LNCaP clone FGC (cell line): Measurements from ENCODE around the gene ZNF488.

Experiments
- DNase-seq: peaks from one replicate; pipeline ENCODE4 v3.0.0-alpha.2; 2011; ENCODE audit warnings: low read depth
- H3K4me3 ChIP-seq: 2 replicates; pipeline ENCODE4 v1.5.1; 2011; ENCODE audit warnings: mild to moderate bottlenecking, low read depth, low read length, control low read depth
- TF ChIP-seq, protein P1 (sequence below): IDR thresholded peaks from 2 replicates; pipeline ENCODE4 v1.5.1; 2012; ENCODE audit warnings: mild to moderate bottlenecking; ENCODE audit not compliant: control insufficient read depth, insufficient read depth; ENCODE audit errors: extremely low read depth

The ZNF488 gene

DNA sequence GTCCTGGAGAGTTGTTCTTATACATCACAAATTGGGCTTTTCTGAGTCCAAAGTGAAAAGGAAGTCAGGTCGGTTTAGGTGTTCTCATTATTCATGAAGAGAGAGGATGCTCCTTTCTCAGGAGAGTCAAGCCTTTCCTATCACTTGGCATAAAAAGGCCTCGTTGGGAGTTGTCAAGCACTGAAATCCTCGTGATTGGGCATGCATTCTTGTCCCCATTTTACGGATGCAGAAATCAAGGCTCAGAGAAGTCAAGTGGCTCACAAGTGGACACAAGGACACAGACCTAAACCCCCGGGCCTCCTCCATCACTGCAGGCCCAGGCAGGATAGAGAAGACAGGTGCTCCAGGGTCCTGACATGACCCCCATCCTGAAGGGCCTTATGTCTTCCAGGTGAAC is 27.4 kb downstream of the ZNF488 start:
- TF ChIP-seq, protein P1, sequence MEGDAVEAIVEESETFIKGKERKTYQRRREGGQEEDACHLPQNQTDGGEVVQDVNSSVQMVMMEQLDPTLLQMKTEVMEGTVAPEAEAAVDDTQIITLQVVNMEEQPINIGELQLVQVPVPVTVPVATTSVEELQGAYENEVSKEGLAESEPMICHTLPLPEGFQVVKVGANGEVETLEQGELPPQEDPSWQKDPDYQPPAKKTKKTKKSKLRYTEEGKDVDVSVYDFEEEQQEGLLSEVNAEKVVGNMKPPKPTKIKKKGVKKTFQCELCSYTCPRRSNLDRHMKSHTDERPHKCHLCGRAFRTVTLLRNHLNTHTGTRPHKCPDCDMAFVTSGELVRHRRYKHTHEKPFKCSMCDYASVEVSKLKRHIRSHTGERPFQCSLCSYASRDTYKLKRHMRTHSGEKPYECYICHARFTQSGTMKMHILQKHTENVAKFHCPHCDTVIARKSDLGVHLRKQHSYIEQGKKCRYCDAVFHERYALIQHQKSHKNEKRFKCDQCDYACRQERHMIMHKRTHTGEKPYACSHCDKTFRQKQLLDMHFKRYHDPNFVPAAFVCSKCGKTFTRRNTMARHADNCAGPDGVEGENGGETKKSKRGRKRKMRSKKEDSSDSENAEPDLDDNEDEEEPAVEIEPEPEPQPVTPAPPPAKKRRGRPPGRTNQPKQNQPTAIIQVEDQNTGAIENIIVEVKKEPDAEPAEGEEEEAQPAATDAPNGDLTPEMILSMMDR = no peak
- H3K4me3 ChIP-seq = no peak overlapping the region
- no peak for DNase-seq

DNA sequence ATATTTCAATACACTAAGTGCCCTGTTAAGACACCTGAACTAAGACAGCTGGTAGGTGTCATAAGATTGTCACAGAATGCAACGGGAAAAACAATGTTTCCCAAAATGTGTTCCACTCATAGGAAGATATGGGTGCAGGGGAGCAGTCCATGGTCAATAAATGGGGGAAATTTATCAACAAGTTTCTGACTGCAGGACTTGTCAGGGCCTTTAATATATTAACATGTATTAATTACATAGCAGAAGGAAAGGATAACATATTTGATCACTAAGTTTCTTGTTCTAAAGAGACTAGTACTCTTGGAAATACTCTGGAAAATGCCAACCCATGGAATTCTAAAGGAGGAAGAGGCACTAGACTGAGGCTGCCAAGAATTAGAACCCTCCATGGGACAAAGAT is 29.2 kb downstream of the ZNF488 start:
- no peak for DNase-seq
- TF ChIP-seq, protein P1 = no peak
- no peak overlapping the region for H3K4me3 ChIP-seq

DNA sequence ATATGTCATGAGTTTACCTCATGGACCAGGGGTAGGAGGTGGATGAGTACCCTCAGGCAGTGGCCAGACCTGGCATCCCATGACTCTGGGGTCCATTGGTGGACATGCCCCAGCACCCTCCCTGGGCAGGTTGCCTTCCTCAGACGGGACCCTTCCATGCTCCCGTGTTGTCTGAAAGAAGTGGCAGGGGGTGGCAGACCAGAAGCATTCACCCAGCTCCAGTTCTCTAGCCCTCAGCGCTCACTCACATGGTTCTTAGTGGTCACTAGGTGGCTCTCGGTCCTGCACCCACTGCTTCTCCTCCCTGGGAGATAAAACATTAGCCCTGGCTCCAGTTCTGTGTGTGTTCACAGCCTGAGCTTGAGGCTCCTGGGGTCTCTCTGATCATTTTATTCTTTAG is 29.9 kb downstream of the ZNF488 start:
- DNase-seq = no peak
- TF ChIP-seq, protein P1 = no peak
- no peak overlapping the region for H3K4me3 ChIP-seq

DNA sequence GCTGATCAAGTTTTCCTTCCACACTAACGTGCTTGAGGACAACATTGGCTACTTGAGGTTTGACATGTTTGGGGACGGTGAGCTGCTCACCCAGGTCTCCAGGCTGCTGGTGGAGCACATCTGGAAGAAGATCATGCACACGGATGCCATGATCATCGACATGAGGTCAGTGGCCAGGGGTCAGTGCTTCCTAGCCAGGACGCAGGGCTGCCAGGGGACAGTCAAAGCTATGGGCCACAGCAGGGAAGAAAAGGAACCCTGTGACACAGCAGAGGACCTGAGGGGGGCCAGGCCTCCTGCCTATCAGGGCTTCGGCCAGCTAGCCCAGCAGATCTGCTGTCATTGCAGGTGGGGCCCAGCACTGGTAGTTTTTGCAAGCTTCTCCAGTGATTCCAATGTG is 30.7 kb downstream of the ZNF488 start:
- no peak for DNase-seq
- TF ChIP-seq, protein P1 = no peak
- no peak overlapping the region for H3K4me3 ChIP-seq

DNA sequence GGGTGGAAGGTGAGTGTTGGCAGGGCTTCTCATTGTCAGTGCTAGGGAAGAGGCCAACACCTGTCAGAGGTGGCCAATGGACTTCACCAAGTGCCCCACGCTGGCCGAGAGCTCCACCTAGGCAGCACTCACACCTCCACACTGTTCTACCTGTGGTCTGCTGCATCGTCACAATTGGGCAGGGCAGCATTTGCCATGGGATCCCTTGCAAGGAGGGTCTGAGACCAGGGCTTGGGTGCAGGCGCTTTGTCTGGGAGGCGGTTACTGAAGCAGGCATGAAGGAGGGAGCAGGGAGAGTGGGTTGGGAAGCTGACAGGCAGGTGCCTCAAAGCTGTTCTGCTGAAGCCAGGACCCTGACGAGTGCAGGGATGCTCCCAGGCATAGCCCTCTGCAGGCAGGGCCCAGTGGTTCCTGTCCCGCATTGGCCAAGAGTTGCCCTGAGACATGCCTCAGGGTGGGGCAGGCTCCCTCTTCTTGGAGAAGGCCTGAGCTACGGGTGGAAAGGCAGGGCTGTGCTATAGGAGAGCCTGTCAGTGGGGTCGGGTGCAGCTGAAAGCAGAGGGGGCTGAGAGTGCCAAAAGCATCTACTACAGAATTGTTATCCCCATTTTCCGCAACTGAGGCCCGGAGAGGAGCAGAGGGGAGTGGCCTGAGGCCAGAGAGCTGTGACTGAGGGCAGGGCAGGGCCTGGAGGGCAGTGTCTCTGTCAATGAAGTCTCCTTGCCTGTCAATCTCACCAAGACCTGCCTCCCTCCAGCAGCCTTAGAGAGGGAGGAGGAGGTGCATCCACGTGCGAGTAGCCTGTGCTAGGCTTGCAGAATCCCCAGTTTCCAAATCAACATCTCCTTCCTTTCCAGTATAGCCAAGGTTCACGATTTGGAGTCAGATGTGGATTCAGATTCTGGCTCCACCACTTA is 31.9 kb downstream of the ZNF488 start:
- no peak for DNase-seq
- TF ChIP-seq, protein P1 = no peak
- H3K4me3 ChIP-seq = no peak overlapping the region

DNA sequence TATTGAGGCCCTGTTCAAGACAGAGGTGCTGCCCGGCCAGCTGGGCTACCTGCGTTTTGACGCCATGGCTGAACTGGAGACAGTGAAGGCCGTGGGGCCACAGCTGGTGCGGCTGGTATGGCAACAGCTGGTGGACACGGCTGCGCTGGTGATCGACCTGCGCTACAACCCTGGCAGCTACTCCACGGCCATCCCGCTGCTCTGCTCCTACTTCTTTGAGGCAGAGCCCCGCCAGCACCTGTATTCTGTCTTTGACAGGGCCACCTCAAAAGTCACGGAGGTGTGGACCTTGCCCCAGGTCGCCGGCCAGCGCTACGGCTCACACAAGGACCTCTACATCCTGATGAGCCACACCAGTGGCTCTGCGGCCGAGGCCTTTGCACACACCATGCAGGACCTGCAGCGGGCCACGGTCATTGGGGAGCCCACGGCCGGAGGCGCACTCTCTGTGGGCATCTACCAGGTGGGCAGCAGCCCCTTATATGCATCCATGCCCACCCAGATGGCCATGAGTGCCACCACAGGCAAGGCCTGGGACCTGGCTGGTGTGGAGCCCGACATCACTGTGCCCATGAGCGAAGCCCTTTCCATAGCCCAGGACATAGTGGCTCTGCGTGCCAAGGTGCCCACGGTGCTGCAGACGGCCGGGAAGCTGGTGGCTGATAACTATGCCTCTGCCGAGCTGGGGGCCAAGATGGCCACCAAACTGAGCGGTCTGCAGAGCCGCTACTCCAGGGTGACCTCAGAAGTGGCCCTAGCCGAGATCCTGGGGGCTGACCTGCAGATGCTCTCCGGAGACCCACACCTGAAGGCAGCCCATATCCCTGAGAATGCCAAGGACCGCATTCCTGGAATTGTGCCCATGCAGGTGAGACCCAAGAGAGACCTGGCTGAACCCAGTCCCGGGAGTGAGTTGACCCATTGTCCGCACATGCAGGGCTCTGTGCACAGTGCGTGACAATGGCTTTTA is 33.1 kb downstream of the ZNF488 start:
- no peak for DNase-seq
- H3K4me3 ChIP-seq = no peak overlapping the region
- TF ChIP-seq, protein P1 = no peak
